Measurements from ENCODE around the gene HNRNPA1.
"Not testable (repeated sequence)": the region's sequence is repeated elsewhere in the genome, so short reads cannot be mapped to it uniquely, and the experiment has no call there.

Gene HNRNPA1

GRCh38 chr12:54300225-54300731 is 19.8 kb downstream of the HNRNPA1 start:
- DNase-seq, result peak; percentile 51

GRCh38 chr12:54300732-54301427 is 20.4 kb downstream of the HNRNPA1 start, which contains the start of gene NFE2:
TSS of gene NFE2 (minus strand) at chr12:54301015. CDS start at chr12:54295248, 5,767 bp downstream.
- peak; percentile 93 for DNase-seq

- peak; percentile 60 for DNase-seq
Observed at GRCh38 chr12:54301428-54302048, 21.0 kb downstream of the HNRNPA1 start.

- DNase-seq, result peak; percentile 52
Observed at GRCh38 chr12:54303640-54304039, 23.1 kb downstream of the HNRNPA1 start.

GRCh38 chr12:54304187-54304810 is 23.8 kb downstream of the HNRNPA1 start:
- peak; percentile 99 for DNase-seq

GRCh38 chr12:54306925-54307741 is 26.6 kb downstream of the HNRNPA1 start:
- peak; percentile 100 for DNase-seq

- DNase-seq, result no peak
Observed at GRCh38 chr12:54311051-54311450, 30.5 kb downstream of the HNRNPA1 start.

GRCh38 chr12:54312309-54312708 is 31.8 kb downstream of the HNRNPA1 start:
- not testable (repeated sequence) for DNase-seq

- no peak for DNase-seq
Observed at GRCh38 chr12:54321363-54321762, 40.8 kb downstream of the HNRNPA1 start.

- peak; percentile 100 for DNase-seq
Observed at GRCh38 chr12:54324617-54325441, 44.3 kb downstream of the HNRNPA1 start, which contains the start of gene COPZ1. TSS of gene COPZ1 (plus strand) at chr12:54325131. CDS start at chr12:54325164, 33 bp downstream.

- DNase-seq, result peak; percentile 13
Observed at GRCh38 chr12:54325442-54326109, 45.0 kb downstream of the HNRNPA1 start.

GRCh38 chr12:54328595-54329337 is 48.2 kb downstream of the HNRNPA1 start:
- DNase-seq, result no peak

- DNase-seq, result no peak
Observed at GRCh38 chr12:54329759-54330158, 49.2 kb downstream of the HNRNPA1 start.

- DNase-seq, result no peak
Observed at GRCh38 chr12:54330442-54330841, 49.9 kb downstream of the HNRNPA1 start.

GRCh38 chr12:54331461-54331860 is 50.9 kb downstream of the HNRNPA1 start:
- DNase-seq, result no peak

GRCh38 chr12:54333420-54334034 is 53.0 kb downstream of the HNRNPA1 start:
- DNase-seq, result no peak

Data from hematopoietic multipotent progenitor cell treated with erythropoietin and hydrocortisone succinate and interleukin-3 and kit ligand, for 8 days (in vitro differentiated cells).